ENCODE results near the gene IGSF10. TPM values are rescaled to one million over a fixed set of nuclear protein-coding genes. Genes with fewer than 3 reads are reported as not detected.

The IGSF10 gene
- total and polyA plus RNA-seq, 4 donors = 0.24 to 1.6 (median 0.73) TPM

DNA sequence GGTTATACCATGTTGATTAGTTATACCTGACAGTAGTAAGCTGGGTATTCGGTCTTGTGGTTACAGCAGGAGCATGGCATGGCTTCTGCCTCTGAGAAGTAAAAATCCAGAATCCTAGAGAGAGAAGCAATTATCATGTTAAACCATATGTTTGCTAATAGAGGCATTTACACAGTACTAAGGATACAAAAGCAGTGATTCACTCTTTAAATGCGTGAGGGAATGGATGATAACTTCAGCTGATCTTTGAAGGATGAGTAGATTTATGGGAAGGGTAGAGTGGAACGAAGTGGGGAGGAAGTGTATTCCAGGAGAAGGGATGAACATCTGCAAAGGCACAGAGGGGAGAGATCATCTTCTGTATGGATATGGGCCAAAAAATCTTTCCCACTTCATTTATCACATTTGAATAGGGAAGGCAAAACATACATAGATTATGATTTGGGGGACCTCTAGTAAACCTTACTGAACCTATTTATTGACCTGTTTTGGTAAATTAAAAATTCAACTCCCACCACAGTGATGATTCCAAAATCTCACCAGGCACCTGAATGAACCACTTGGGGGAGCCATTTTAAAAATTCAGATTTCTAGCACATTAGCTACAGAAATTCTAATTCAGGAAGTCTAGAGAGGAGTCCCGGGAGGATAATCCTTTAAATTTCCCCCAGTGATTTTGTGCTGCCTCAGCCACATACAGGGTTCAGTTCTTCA is 35.1 kb downstream of the IGSF10 start:
- WGBS = 78% methylated on average over 4 of the region's 4 CpGs
- Histone ChIP-seq H3K4me1 (ENCODE audit: control insufficient read depth in 4 of 4, insufficient read depth in 4 of 4, low read length in 3 of 4) (no peaks in the 10 kb centered on the region), H3K27me3 (ENCODE audit: control insufficient read depth in 4 of 4, insufficient read depth in 4 of 4, low read length in 3 of 4) (no peaks in the 10 kb centered on the region), H3K4me3 (ENCODE audit: low read depth in 1 of 3, low read length in 3 of 3) (no peak overlapping the region), H3K9me3 (ENCODE audit: control insufficient read depth in 4 of 4, low read length in 3 of 4) (no peaks in the 10 kb centered on the region), H3K9ac (ENCODE audit: low read depth in 1 of 2, low read length in 2 of 2) (no peak overlapping the region), H3K27ac (ENCODE audit: low read depth in 1 of 2, low read length in 2 of 2) (no peak overlapping the region), H3K36me3 (ENCODE audit: control insufficient read depth in 4 of 4, insufficient read depth in 3 of 4, low read depth in 1 of 4, low read length in 3 of 4) (no peaks in the 10 kb centered on the region)
- no peak for DNase-seq (ENCODE audit: low spot score)
- TF ChIP-seq, protein P1, sequence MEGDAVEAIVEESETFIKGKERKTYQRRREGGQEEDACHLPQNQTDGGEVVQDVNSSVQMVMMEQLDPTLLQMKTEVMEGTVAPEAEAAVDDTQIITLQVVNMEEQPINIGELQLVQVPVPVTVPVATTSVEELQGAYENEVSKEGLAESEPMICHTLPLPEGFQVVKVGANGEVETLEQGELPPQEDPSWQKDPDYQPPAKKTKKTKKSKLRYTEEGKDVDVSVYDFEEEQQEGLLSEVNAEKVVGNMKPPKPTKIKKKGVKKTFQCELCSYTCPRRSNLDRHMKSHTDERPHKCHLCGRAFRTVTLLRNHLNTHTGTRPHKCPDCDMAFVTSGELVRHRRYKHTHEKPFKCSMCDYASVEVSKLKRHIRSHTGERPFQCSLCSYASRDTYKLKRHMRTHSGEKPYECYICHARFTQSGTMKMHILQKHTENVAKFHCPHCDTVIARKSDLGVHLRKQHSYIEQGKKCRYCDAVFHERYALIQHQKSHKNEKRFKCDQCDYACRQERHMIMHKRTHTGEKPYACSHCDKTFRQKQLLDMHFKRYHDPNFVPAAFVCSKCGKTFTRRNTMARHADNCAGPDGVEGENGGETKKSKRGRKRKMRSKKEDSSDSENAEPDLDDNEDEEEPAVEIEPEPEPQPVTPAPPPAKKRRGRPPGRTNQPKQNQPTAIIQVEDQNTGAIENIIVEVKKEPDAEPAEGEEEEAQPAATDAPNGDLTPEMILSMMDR (IDR thresholded peaks at IDR 0.05; ENCODE audit: low read depth, low read length, missing input control) = no peak
- no peak for TF ChIP-seq GABPA (IDR thresholded peaks at IDR 0.05 in 1 of 2, conservative IDR thresholded peaks at IDR 0.05 in 1 of 2)
- no peak for TF ChIP-seq HNF4G (IDR thresholded peaks at IDR 0.05)
- TF ChIP-seq FOXA2 (IDR thresholded peaks at IDR 0.05) = no peak
- no peak for TF ChIP-seq YY1 (IDR thresholded peaks at IDR 0.05)
- TF ChIP-seq, protein P2, sequence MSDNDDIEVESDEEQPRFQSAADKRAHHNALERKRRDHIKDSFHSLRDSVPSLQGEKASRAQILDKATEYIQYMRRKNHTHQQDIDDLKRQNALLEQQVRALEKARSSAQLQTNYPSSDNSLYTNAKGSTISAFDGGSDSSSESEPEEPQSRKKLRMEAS (IDR thresholded peaks at IDR 0.05) = no peak
- TF ChIP-seq, protein P3, sequence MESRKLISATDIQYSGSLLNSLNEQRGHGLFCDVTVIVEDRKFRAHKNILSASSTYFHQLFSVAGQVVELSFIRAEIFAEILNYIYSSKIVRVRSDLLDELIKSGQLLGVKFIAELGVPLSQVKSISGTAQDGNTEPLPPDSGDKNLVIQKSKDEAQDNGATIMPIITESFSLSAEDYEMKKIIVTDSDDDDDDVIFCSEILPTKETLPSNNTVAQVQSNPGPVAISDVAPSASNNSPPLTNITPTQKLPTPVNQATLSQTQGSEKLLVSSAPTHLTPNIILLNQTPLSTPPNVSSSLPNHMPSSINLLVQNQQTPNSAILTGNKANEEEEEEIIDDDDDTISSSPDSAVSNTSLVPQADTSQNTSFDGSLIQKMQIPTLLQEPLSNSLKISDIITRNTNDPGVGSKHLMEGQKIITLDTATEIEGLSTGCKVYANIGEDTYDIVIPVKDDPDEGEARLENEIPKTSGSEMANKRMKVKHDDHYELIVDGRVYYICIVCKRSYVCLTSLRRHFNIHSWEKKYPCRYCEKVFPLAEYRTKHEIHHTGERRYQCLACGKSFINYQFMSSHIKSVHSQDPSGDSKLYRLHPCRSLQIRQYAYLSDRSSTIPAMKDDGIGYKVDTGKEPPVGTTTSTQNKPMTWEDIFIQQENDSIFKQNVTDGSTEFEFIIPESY (IDR thresholded peaks at IDR 0.05) = no peak
- no peak for TF ChIP-seq EGR1 (IDR thresholded peaks at IDR 0.05; ENCODE audit: low read depth in 2 of 2)

DNA sequence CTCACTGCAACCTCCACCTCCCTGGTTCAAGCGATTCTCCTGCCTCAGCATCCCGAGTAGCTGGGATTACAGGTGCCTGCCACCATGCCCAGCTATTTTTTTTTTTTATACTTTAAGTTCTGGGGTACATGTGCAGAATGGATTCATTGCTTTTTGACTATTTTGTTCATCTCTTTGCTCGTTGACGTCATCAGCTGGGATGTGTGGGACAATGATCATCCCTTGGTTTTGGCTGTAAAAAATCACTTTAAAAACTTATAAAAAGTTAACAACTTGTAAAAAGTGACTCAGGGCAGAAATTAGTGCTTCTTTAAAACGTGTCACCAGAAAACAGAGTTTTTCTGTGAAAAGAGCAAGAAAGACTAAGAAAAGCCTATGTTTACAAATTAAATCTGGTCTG is 37.8 kb downstream of the IGSF10 start:
- H3K36me3 ChIP-seq (ENCODE audit: control insufficient read depth in 4 of 4, insufficient read depth in 3 of 4, low read depth in 1 of 4, low read length in 3 of 4) = no peaks in the 10 kb centered on the region
- TF ChIP-seq SP1 (IDR thresholded peaks at IDR 0.05) = no peak
- no peak for TF ChIP-seq NR2F2 (IDR thresholded peaks at IDR 0.05)
- no peak for TF ChIP-seq YY1 (IDR thresholded peaks at IDR 0.05)
- no peak for TF ChIP-seq HNF4A (conservative IDR thresholded peaks at IDR 0.05)
- no peak for TF ChIP-seq EGR1 (IDR thresholded peaks at IDR 0.05; ENCODE audit: low read depth in 2 of 2)
- TF ChIP-seq, protein P3 (IDR thresholded peaks at IDR 0.05) = no peak
- no peak for TF ChIP-seq RAD21 (IDR thresholded peaks at IDR 0.05)
- H3K27me3 ChIP-seq (ENCODE audit: control insufficient read depth in 4 of 4, insufficient read depth in 4 of 4, low read length in 3 of 4) = no peaks in the 10 kb centered on the region
- no peak for DNase-seq (ENCODE audit: low spot score)
- H3K9ac ChIP-seq (ENCODE audit: low read depth in 1 of 2, low read length in 2 of 2) = no peak overlapping the region
- H3K4me1 ChIP-seq (ENCODE audit: control insufficient read depth in 4 of 4, insufficient read depth in 4 of 4, low read length in 3 of 4) = no peaks in the 10 kb centered on the region
- no peaks in the 10 kb centered on the region for H3K9me3 ChIP-seq (ENCODE audit: control insufficient read depth in 4 of 4, low read length in 3 of 4)
- H3K4me3 ChIP-seq (ENCODE audit: low read depth in 1 of 3, low read length in 3 of 3) = no peak overlapping the region
- H3K27ac ChIP-seq (ENCODE audit: low read depth in 1 of 2, low read length in 2 of 2) = no peak overlapping the region
- 83% methylated on average over 5 of the region's 5 CpGs for WGBS
